Body of pancreas (tissue), 4 donors: ENCODE measurements around the gene PRRT3.

Source experiments
- POLR2A ChIP-seq, 3 donors: fragments of 450-650 bp; IDR thresholded peaks; one replicate each; pipeline ENCODE4 v1.6.1; 2016; ENCODE audit warnings: antibody characterized with exemption in 3 of 3, mild to moderate bottlenecking in 2 of 3
- TF ChIP-seq, protein P1 (sequence below), 7 experiments: fragments of 450-650 bp in 4 of 7; fragments of 200-600 bp in 3 of 7; sonication (generic) in 3 of 7; IDR thresholded peaks; one replicate each; pipeline ENCODE4 v1.5.1; 2016 to 2019; ENCODE audit warnings: antibody characterized with exemption in 7 of 7

DNA sequence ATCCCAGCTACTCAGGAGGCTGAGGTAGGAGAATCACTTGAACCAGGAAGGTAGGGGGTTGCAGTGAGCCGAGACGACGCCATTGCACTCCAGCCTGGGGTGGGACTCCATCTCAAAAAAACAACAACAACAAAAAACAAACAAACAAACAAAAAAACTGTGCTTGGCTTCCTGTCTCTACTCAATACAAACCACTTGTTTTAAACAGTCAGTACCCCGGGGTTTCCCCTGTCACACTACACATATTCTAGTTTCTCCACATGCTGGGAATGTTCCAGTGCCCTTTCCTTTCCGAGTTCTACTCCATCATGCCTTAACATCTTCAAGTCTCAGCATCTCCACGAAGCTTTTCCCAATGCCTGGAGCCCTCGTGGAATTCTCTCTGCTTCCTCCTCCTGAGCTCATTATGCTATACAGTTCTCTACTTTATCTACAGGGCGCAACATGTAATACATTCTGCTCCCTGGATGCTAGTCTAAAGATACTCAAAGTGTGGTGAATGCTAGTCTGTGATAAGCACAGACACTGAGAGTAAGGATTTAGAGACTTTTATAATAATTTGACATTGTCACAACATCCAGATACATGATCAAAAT is 26.6 kb upstream of the PRRT3 start:
- TF ChIP-seq, protein P1, sequence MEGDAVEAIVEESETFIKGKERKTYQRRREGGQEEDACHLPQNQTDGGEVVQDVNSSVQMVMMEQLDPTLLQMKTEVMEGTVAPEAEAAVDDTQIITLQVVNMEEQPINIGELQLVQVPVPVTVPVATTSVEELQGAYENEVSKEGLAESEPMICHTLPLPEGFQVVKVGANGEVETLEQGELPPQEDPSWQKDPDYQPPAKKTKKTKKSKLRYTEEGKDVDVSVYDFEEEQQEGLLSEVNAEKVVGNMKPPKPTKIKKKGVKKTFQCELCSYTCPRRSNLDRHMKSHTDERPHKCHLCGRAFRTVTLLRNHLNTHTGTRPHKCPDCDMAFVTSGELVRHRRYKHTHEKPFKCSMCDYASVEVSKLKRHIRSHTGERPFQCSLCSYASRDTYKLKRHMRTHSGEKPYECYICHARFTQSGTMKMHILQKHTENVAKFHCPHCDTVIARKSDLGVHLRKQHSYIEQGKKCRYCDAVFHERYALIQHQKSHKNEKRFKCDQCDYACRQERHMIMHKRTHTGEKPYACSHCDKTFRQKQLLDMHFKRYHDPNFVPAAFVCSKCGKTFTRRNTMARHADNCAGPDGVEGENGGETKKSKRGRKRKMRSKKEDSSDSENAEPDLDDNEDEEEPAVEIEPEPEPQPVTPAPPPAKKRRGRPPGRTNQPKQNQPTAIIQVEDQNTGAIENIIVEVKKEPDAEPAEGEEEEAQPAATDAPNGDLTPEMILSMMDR (IDR thresholded peaks at IDR 0.05), result no peak
- TF ChIP-seq POLR2A (IDR thresholded peaks at IDR 0.05), result no peak
